NT2/D1 (cell line): ENCODE results near the gene PHKA1.

ENCODE experiments used
- DNase-seq: peaks from one replicate; pipeline ENCODE4 v3.0.0-alpha.2; 2011; ENCODE audit warnings: low read depth, low spot score
- H3K27me3 ChIP-seq: 2 replicates; pipeline ENCODE4 v1.6.0; 2011; ENCODE audit warnings: mild to moderate bottlenecking; ENCODE audit not compliant: insufficient read length, insufficient read depth
- H3K36me3 ChIP-seq: 2 replicates; pipeline ENCODE4 v1.6.1; 2011; ENCODE audit warnings: mild to moderate bottlenecking, low read length, mixed read lengths; ENCODE audit not compliant: insufficient read depth, insufficient read length
- H3K4me1 ChIP-seq: 2 replicates; pipeline ENCODE4 v1.5.1; 2011; ENCODE audit not compliant: insufficient read depth, insufficient read length
- H3K4me3 ChIP-seq: 2 replicates; pipeline ENCODE4 v1.5.1; 2011; ENCODE audit warnings: low read depth; ENCODE audit not compliant: insufficient read length
- H3K9ac ChIP-seq: 2 replicates; pipeline ENCODE4 v1.6.0; 2011; ENCODE audit warnings: low read depth; ENCODE audit not compliant: insufficient read length
- H3K9me3 ChIP-seq: 2 replicates; pipeline ENCODE4 v1.5.1; 2011; ENCODE audit warnings: mild to moderate bottlenecking, low read length; ENCODE audit not compliant: insufficient read depth
- SUZ12 ChIP-seq: IDR thresholded peaks from 2 replicates; pipeline ENCODE4 v1.6.1; 2011; ENCODE audit not compliant: insufficient read length, insufficient read depth; ENCODE audit errors: extremely low read depth
- YY1 ChIP-seq: IDR thresholded peaks from 2 replicates; pipeline ENCODE4 v1.6.1; 2011; ENCODE audit not compliant: insufficient read length, insufficient read depth
- ZNF274 ChIP-seq: IDR thresholded peaks from 2 replicates; pipeline ENCODE4 v1.6.1; 2011; ENCODE audit warnings: mild to moderate bottlenecking, low read depth, low read length

Gene PHKA1

DNA sequence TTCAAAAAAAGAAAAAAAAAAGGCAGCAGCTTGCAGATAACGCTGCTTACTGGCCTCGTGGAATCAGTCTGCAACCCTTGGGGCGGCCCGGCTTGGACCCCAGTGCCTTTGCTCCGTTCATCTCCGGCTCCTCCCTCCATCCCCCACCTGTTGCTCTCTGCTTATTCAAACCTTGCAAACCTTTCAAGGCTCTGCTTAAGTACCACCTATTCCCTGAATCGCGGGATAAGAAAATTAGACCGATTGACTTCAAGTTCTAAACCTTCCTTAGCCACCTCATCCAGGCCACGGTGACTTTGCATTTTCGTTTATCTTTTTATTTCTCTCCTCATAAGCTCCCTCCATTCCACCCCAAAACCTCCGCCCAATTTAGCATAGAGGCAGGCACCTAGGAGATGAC, 1.4 kb upstream of the PHKA1 start:
- Histone ChIP-seq H3K4me3 (peak overlapping the region; percentile 21), H3K36me3 (no peaks in the 10 kb centered on the region), H3K9me3 (no peaks in the 10 kb centered on the region), H3K27me3 (no peaks in the 10 kb centered on the region), H3K9ac (peak overlapping the region; percentile 57), H3K4me1 (no peaks in the 10 kb centered on the region)
- TF ChIP-seq ZNF274 (no peak), SUZ12 (no peak), YY1 (no peak)
- no peak for DNase-seq

DNA sequence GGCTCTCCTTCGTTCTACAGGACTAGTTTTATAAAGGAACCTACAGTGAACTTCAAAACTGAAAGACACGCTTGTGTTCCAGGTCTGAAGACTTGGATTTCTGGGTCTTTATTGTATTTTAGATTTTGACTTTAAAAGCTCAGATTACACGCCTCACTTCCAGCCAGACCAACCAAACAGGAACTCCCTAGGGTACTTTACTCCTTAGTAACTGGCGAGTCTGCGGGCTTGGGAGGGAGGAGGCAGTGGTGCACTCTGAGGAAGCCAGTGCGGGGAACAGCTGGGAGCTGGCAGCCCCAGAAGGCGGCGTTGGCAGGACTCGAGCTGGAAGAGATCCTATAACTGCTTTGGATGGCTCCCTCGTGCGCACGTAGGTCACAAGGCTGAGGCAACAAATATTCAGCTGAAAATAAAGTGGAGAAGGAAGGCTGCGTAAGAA, 391 bp upstream of the PHKA1 start:
- DNase-seq, result peak; percentile 42
- TF ChIP-seq YY1 (no peak), ZNF274 (no peak), SUZ12 (no peak)
- peak overlapping the region; percentile 69 for H3K9ac ChIP-seq
- no peaks in the 10 kb centered on the region for H3K4me1 ChIP-seq
- no peaks in the 10 kb centered on the region for H3K9me3 ChIP-seq
- H3K27me3 ChIP-seq, result no peaks in the 10 kb centered on the region
- H3K36me3 ChIP-seq, result peaks cover 2% of the 10 kb centered on the region
- H3K4me3 ChIP-seq, result peak overlapping the region; percentile 67

DNA sequence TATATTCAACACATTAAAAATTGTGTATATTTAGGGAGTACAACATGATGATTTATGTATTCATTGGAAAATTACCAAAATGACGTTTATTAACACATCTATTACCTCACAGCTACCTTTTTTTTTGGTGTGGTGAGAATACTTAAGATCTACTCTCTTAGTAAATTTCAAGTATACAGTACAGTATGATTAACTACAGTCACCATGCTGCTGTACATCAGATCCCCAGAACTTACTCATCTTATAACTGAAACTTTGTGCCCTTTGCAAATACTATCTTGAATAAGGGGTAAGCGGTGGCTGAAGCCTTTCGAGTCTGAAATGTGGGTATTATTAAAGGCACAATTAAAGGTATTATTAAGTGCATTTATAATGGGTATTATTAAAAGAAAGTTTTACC, 976 bp downstream of the PHKA1 start:
- Histone ChIP-seq H3K36me3 (peaks cover 4% of the 10 kb centered on the region), H3K4me1 (no peaks in the 10 kb centered on the region), H3K9me3 (no peaks in the 10 kb centered on the region), H3K9ac (peak overlapping the region; percentile 50), H3K4me3 (peak overlapping the region; percentile 67), H3K27me3 (no peaks in the 10 kb centered on the region)
- no peak for DNase-seq
- TF ChIP-seq ZNF274 (no peak), SUZ12 (no peak), YY1 (no peak)

DNA sequence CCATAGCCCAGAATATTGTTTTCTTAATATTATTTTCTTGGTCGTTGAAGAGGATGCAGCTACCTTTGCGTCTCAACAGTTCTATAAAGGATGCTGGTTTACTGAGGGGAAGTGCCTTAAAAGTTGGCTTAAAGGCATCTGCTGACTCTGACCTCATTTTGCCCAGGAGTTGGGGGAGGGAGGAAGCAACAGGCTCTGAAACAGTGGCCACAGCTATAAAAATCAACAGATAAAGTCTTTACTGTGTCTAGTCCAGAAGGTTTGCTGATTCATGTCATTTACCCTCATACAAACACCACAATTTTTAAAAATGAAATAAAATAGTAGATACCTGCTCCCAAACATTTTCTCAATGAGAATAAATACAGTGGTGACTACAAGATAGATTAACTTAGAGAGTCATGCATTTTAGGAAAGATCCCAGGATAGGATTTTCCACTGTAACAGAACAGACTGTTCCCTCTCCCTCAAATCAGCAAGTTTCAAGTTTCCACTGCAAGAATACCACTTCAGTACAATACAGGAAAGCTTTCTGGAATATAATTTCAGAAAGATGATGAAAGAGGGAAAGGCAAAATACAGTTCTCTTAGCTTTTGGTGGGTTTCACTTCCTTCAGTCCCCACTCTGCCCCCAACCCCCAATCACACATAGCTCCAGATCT, 1.9 kb downstream of the PHKA1 start:
- H3K4me3 ChIP-seq, result peak overlapping the region; percentile 15
- no peak overlapping the region for H3K9ac ChIP-seq
- H3K36me3 ChIP-seq, result peaks cover 4% of the 10 kb centered on the region
- H3K9me3 ChIP-seq, result no peaks in the 10 kb centered on the region
- no peaks in the 10 kb centered on the region for H3K27me3 ChIP-seq
- DNase-seq, result no peak
- H3K4me1 ChIP-seq, result no peaks in the 10 kb centered on the region
- TF ChIP-seq ZNF274 (no peak), YY1 (no peak), SUZ12 (no peak)

DNA sequence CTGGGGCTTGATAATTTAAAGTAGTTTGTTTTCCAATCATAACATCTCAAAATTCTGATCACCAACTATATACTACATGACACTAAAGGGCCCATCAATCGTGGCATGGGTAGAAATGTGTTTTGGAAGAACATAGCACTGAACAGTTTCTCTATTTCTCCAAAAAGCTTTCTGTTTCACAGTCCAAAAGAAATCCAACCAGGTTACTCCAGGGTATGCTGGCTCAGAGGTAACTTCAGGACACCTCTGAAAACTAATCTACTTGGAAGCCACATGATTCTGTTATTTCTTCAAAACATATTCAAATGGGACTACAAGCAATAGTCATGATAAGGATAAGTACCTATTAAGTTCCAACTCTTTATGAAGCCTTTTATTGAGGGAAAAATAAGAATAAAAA, 8.3 kb downstream of the PHKA1 start:
- peaks cover 13% of the 10 kb centered on the region for H3K36me3 ChIP-seq
- no peak for DNase-seq
- no peak for TF ChIP-seq ZNF274
- no peaks in the 10 kb centered on the region for H3K27me3 ChIP-seq
- no peaks in the 10 kb centered on the region for H3K4me1 ChIP-seq
- no peak overlapping the region for H3K4me3 ChIP-seq
- peaks cover 6% of the 10 kb centered on the region; the same call in 1 of the 2 replicates for H3K9me3 ChIP-seq
- H3K9ac ChIP-seq, result no peak overlapping the region

DNA sequence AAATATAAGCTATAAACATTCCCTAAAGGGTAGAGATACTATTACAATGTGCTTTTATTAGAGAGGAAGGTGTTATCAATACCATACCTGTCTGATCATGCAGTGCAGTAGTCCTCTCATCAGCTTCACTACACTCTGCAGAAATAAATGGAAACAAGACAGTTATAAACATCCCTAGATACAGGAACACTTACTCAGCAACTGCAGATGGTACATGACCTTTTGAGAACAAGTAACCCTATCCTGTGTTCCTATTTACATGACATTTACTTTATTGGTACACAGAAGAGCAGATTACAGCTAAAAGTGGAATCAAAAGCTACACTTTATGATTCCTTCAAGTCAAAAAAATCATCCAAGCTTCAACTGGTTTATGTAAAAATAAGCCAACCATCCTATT, 9.0 kb downstream of the PHKA1 start:
- DNase-seq, result no peak
- H3K9ac ChIP-seq, result no peak overlapping the region
- H3K4me1 ChIP-seq, result no peaks in the 10 kb centered on the region
- peaks cover 13% of the 10 kb centered on the region for H3K36me3 ChIP-seq
- no peak for TF ChIP-seq YY1
- TF ChIP-seq ZNF274, result no peak
- no peak for TF ChIP-seq SUZ12
- no peaks in the 10 kb centered on the region for H3K27me3 ChIP-seq
- H3K9me3 ChIP-seq, result peaks cover 6% of the 10 kb centered on the region; the same call in 1 of the 2 replicates
- H3K4me3 ChIP-seq, result no peak overlapping the region

DNA sequence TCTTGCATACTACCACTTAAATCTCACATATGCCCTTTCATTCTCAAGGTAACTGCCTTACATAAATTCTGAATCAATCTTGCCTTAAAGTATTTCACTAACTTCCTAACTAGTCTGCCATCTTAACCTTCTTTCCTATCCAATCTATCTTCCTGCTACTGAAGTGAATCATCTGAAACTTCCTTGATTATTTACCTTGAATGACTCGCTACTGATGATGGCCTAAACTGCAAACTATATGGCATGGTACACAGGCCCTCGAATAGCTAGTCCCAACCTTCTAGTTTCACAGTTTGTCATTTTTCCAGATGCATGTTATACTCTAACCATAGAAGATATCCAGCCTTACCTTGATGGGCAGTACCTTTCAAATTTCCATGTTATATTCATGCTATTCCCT, 19.9 kb downstream of the PHKA1 start:
- no peak for DNase-seq
- H3K9ac ChIP-seq, result no peak overlapping the region
- H3K9me3 ChIP-seq, result no peaks in the 10 kb centered on the region
- peaks cover 6% of the 10 kb centered on the region for H3K36me3 ChIP-seq
- no peak overlapping the region for H3K4me3 ChIP-seq
- H3K27me3 ChIP-seq, result no peaks in the 10 kb centered on the region
- peaks cover 3% of the 10 kb centered on the region for H3K4me1 ChIP-seq
- TF ChIP-seq SUZ12 (no peak), ZNF274 (no peak), YY1 (no peak)

DNA sequence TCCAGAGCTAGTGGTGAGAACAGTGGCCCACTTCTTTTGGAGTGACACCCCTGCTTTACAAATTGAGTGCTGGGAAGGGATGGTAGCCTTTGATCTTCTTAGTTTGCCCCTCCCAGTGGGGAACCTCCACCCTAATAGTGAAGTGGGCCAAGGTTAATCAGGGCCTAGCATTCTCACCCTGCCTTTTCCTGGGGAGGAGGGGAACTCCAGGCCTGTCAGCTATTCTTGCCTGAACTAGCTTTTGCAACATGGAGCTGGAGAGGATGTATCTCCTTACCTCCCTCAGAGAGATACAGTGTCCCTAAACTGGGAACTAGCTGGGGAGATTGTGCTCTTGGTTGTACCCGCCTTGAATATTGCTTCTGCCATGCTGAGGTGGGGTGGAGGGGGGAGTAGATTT, 20.6 kb downstream of the PHKA1 start:
- TF ChIP-seq SUZ12 (no peak), ZNF274 (no peak), YY1 (no peak)
- H3K9ac ChIP-seq, result no peak overlapping the region
- H3K27me3 ChIP-seq, result no peaks in the 10 kb centered on the region
- H3K4me3 ChIP-seq, result no peak overlapping the region
- H3K36me3 ChIP-seq, result peaks cover 6% of the 10 kb centered on the region
- no peaks in the 10 kb centered on the region for H3K9me3 ChIP-seq
- H3K4me1 ChIP-seq, result peaks cover 3% of the 10 kb centered on the region
- no peak for DNase-seq
